NCI-H524 treated with DMSO at 0.1 percent for 48 hours (cell line): ENCODE data around the gene KLHL25.

Source experiments
- DNase-seq: peaks from one replicate; lab custom pipeline; 2025; lab: John Stamatoyannopoulos, UW

Gene KLHL25

GRCh38 chr15:85716261-85716660, 78.5 kb downstream of the KLHL25 start:
- no peak for DNase-seq

GRCh38 chr15:85711580-85712192, 83.0 kb downstream of the KLHL25 start:
- no peak for DNase-seq

- no peak for DNase-seq
Measured at GRCh38 chr15:85710340-85710842, 84.3 kb downstream of the KLHL25 start.
